K562 (cell line): ENCODE results near the gene RBMS1. TPM values are rescaled to one million over a fixed set of nuclear protein-coding genes. Genes with fewer than 3 reads are reported as not detected.

Source experiments
- ATAC-seq: fragments of 200-7000 bp; cut with Tn5 transposase; 3 replicates; pipeline ENCODE4 v1.9.1; 2020; ENCODE audit warnings: moderate library complexity
- BruUV-seq: library from RNA; stranded (reverse); fragments of 400-500 nt; replicated peaks from 2 replicates; lab custom pipeline; 2021; lab: Mats Ljungman, UMichigan
- CTCF ChIA-PET: fragments of 300-600 bp; formaldehyde crosslinking; extraction: SDS; loops from one replicate; lab custom pipeline; 2021; ENCODE audit warnings: low intra/inter-chr PET ratio; lab: Yijun Ruan, JAX
- POLR2A ChIA-PET: fragments of 300-600, 350-650 bp; sonication (Branson Sonifier 250); formaldehyde crosslinking; extraction: SDS; loops from one replicate; lab custom pipeline; 2021; ENCODE audit warnings: antibody characterized with exemption, inconsistent platforms; lab: Yijun Ruan, JAX
- DNase-seq, 4 experiments: peaks; one replicate each; pipeline versions ENCODE4 v3.0.0 to v3.0.0-alpha.2; 2011 to 2018; ENCODE audit warnings: low spot score in 3 of 4, mixed read lengths in 3 of 4; ENCODE audit errors: extremely low read depth in 1 of 4
- FAIRE-seq: peaks from 2 replicates; lab custom pipeline; 2011; peaks lifted over from hg19 to GRCh38; lab: Jason Lieb, UNC
- H2AFZ ChIP-seq: 2 replicates; pipeline ENCODE4 v1.6.0; 2011; ENCODE audit warnings: low read depth, low read length, control low read depth, inconsistent platforms
- H3K27ac ChIP-seq: fragments of 200-600 bp; 3 replicates; pipeline ENCODE4 v1.8.0; 2011; ENCODE audit warnings: low read depth, mild to moderate bottlenecking, control low read depth, inconsistent platforms, low read length, moderate library complexity, mixed read lengths; ENCODE audit errors: extremely low read depth
- H3K27me3 ChIP-seq, 2 experiments: fragments of 300-600 bp in 1 of 2; 2 replicates in 1 of 2; 3 replicates in 1 of 2; pipeline versions ENCODE4 v1.6.0 to v1.8.0; 2011; ENCODE audit warnings: inconsistent platforms in 2 of 2, low read length in 2 of 2, mild to moderate bottlenecking in 1 of 2, mixed read lengths in 1 of 2, moderate library complexity in 1 of 2; ENCODE audit not compliant: control insufficient read depth in 2 of 2, insufficient read depth in 2 of 2
- H3K36me3 ChIP-seq: fragments of 300-600 bp; 3 replicates; pipeline ENCODE4 v1.8.0; 2011; ENCODE audit warnings: mild to moderate bottlenecking, low read length, inconsistent platforms; ENCODE audit not compliant: control insufficient read depth, insufficient read depth
- H3K4me1 ChIP-seq, 2 experiments: fragments of 200-600 bp in 1 of 2; replicated peaks in 1 of 2; 2 replicates in 1 of 2; 3 replicates in 1 of 2; pipeline versions ENCODE4 v1.5.1 to v1.8.0; 2011; ENCODE audit warnings: inconsistent platforms in 2 of 2, low read length in 2 of 2, mild to moderate bottlenecking in 1 of 2, mixed read lengths in 1 of 2, moderate library complexity in 1 of 2; ENCODE audit not compliant: control insufficient read depth in 2 of 2, insufficient read depth in 2 of 2
- H3K4me2 ChIP-seq: 2 replicates; pipeline ENCODE4 v1.6.1; 2011; ENCODE audit warnings: low read length, control low read depth, inconsistent platforms, mixed read lengths; ENCODE audit not compliant: insufficient read depth
- H3K4me3 ChIP-seq: fragments of 200-600 bp; sonication (generic), shearing (Covaris generic); 2 replicates; pipeline ENCODE4 v1.5.1; 2016; ENCODE audit warnings: control low read depth, inconsistent platforms
- H3K79me2 ChIP-seq: fragments of 200-600 bp; 3 replicates; pipeline ENCODE4 v1.8.0; 2011; ENCODE audit warnings: low read length, inconsistent platforms; ENCODE audit not compliant: control insufficient read depth, insufficient read depth
- H3K9ac ChIP-seq, 2 experiments: 2 replicates each; pipeline versions ENCODE4 v1.6.0 to v1.6.1; 2011; ENCODE audit warnings: low read depth in 2 of 2, low read length in 2 of 2, control low read depth in 1 of 2, inconsistent platforms in 1 of 2, mild to moderate bottlenecking in 1 of 2, mixed read lengths in 1 of 2; ENCODE audit not compliant: insufficient read depth in 1 of 2
- H3K9me1 ChIP-seq: one replicate; pipeline ENCODE4 v1.6.0; 2011; ENCODE audit warnings: inconsistent platforms, mild to moderate bottlenecking, low read length, moderate library complexity; ENCODE audit not compliant: control insufficient read depth, insufficient read depth
- H3K9me3 ChIP-seq: replicated peaks from 2 replicates; pipeline ENCODE4 v1.5.1; 2011; ENCODE audit warnings: low read depth, low read length, inconsistent platforms; ENCODE audit not compliant: control insufficient read depth, insufficient read depth
- H4K20me1 ChIP-seq: replicated peaks from 2 replicates; pipeline ENCODE4 v1.6.1; 2011; ENCODE audit warnings: low read length, inconsistent platforms, mixed read lengths; ENCODE audit not compliant: control insufficient read depth, insufficient read depth
- BRCA1 ChIP-seq, 2 experiments: fragments of 450-650 bp in 1 of 2; sonication (generic) in 1 of 2; formaldehyde crosslinking in 1 of 2; IDR thresholded peaks; 2 replicates each; pipeline versions ENCODE4 v1.5.0 to v1.6.1; 2017 to 2020; ENCODE audit warnings: mild to moderate bottlenecking in 1 of 2, missing genetic modification reagents in 1 of 2
- E2F3 ChIP-seq: fragments of 250-450 bp; sonication (Bioruptor Pico); IDR thresholded peaks from 2 replicates; pipeline ENCODE4 v1.4.0; 2020; ENCODE audit warnings: mild to moderate bottlenecking
- HNRNPL ChIP-seq: fragments of 200-400 bp; formaldehyde crosslinking; IDR thresholded peaks from 2 replicates; pipeline ENCODE4 v1.6.1; 2017; ENCODE audit warnings: low read depth, mild to moderate bottlenecking, low read length
- HOMEZ ChIP-seq: fragments of 250-450 bp; sonication (Bioruptor Pico); IDR thresholded peaks from 2 replicates; pipeline ENCODE4 v1.4.0; 2020; ENCODE audit warnings: mild to moderate bottlenecking, moderate library complexity
- MECOM ChIP-seq: fragments of 250-450 bp; sonication (Bioruptor Pico); IDR thresholded peaks from 2 replicates; pipeline ENCODE4 v1.8.0; 2022; ENCODE audit warnings: inconsistent platforms
- PHF8 ChIP-seq: fragments of 200-600 bp; sonication (generic); IDR thresholded peaks from 2 replicates; pipeline ENCODE4 v1.6.1; 2012; ENCODE audit warnings: mixed run types, mild to moderate bottlenecking, inconsistent platforms, low read length, moderate library complexity, borderline replicate concordance
- SLC30A9 ChIP-seq: fragments of 250-450 bp; sonication (Bioruptor Pico); IDR thresholded peaks from 2 replicates; pipeline ENCODE4 v1.8.0; 2022; ENCODE audit warnings: mild to moderate bottlenecking, moderate library complexity
- TCF15 ChIP-seq: fragments of 250-450 bp; sonication (Bioruptor Pico); IDR thresholded peaks from 2 replicates; pipeline ENCODE4 v1.8.0; 2022; ENCODE audit warnings: moderate library complexity, mild to moderate bottlenecking, inconsistent platforms
- TCF7L2 ChIP-seq: fragments of 150-350 bp; IDR thresholded peaks from 2 replicates; pipeline ENCODE4 v1.6.1; 2016; ENCODE audit warnings: low read depth, mild to moderate bottlenecking, low read length, moderate library complexity
- TEAD4 ChIP-seq, 2 experiments: sonication (generic) in 1 of 2; formaldehyde crosslinking in 1 of 2; IDR thresholded peaks; 2 replicates each; pipeline versions ENCODE4 v1.6.1 to v1.8.0; 2012 to 2022; ENCODE audit warnings: borderline replicate concordance in 1 of 2, inconsistent platforms in 1 of 2, low read length in 1 of 2, mild to moderate bottlenecking in 1 of 2, missing genetic modification reagents in 1 of 2
- TSC22D4 ChIP-seq: fragments of 450-650 bp; IDR thresholded peaks from 2 replicates; pipeline ENCODE4 v1.6.1; 2016; ENCODE audit warnings: missing genetic modification characterization, missing biosample characterization, control low read depth
- ZNF408 ChIP-seq: fragments of 250-450 bp; sonication (Bioruptor Pico); IDR thresholded peaks from 2 replicates; pipeline ENCODE4 v1.4.0; 2020; ENCODE audit warnings: low read depth, mild to moderate bottlenecking, moderate library complexity
- ZNF41 ChIP-seq: fragments of 250-450 bp; sonication (Bioruptor Pico); conservative IDR thresholded peaks from 2 replicates; pipeline ENCODE4 v1.4.0; 2020; ENCODE audit warnings: mild to moderate bottlenecking
- ZNF561 ChIP-seq: fragments of 450-650 bp; formaldehyde crosslinking; conservative IDR thresholded peaks from 2 replicates; pipeline ENCODE4 v1.4.0; 2020; ENCODE audit warnings: mild to moderate bottlenecking, moderate library complexity
- ZNF57 ChIP-seq: fragments of 450-650 bp; formaldehyde crosslinking; IDR thresholded peaks from 2 replicates; pipeline ENCODE4 v1.4.0; 2020; ENCODE audit warnings: mild to moderate bottlenecking, moderate library complexity
- WGBS: fragments of 100-300 bp; shearing (Covaris generic); methylation state at CpG from one replicate; pipeline ENCODE4 v1.1.6; 2016; ENCODE audit warnings: low coverage, mixed read lengths; ENCODE audit not compliant: insufficient coverage; ENCODE audit errors: missing lambda C conversion rate; 5-methylcytosine and 5-hydroxymethylcytosine counted together
- in situ Hi-C: fragments of 300-500 bp; cut with MboI; formaldehyde crosslinking; loops from 4 replicates; pipeline ENCODE4 v1.15.0; 2018; ENCODE audit warnings: inconsistent platforms, mixed read lengths
- intact Hi-C: fragments of 100-400 bp; cut with micrococcal nuclease; formaldehyde crosslinking; loops from 2 replicates; pipeline ENCODE4 v1.14.2; 2022
- polyA plus RNA-seq, 8 experiments: library from polyadenylated mRNA; depleted of rRNA in 4 of 8; stranded (reverse) in 5 of 8; unstranded in 3 of 8; fragments of >200 nt; fragmentation: Nextera tagmentation in 2 of 8; fragmentation: Illumina TruSeq in 1 of 8; extraction: Ambion mirVana in 2 of 8; extraction: Trizol in 1 of 8; gene quantifications; 2 replicates each; pipeline versions ENCODE4 v1.2.1 to v1.2.3, GENCODE V29; 2011 to 2014; ENCODE audit warnings: inconsistent platforms in 1 of 8, missing spikeins in 1 of 8
- total RNA-seq, 7 experiments: library from RNA; depleted of rRNA in 6 of 7; stranded (reverse); fragments of >200 nt in 6 of 7; fragmentation: Illumina TruSeq in 2 of 7; extraction: Trizol in 2 of 7; gene quantifications; 2 replicates each; pipeline versions ENCODE4 v1.2.1 to v1.2.3, GENCODE V29; 2011 to 2021; ENCODE audit warnings: low replicate concordance in 1 of 7

The RBMS1 gene
- total and polyA plus RNA-seq, 9 of the 15 experiments (the other 6 are each of a cell fraction or from before 2014, with no cell fraction given) = 0.04 to 0.31 (median 0.09) TPM; not detected in 6

- Histone ChIP-seq H3K9me3 (no peaks in the 10 kb centered on the region), H3K9ac (no peak overlapping the region), H3K4me2 (no peak overlapping the region), H3K79me2 (no peaks in the 10 kb centered on the region), H3K27me3 (no peaks in the 10 kb centered on the region), H3K27ac (no peak overlapping the region), H4K20me1 (no peaks in the 10 kb centered on the region), H3K9me1 (no peaks in the 10 kb centered on the region), H3K4me1 (no peaks in the 10 kb centered on the region), H3K4me3 (no peak overlapping the region), H3K36me3 (no peaks in the 10 kb centered on the region), H2AFZ (no peak overlapping the region)
- ChIA-PET POLR2A (no interaction called here), CTCF (no interaction called here)
- intact Hi-C loops = no loop called here
- in situ Hi-C loops = no loop called here
- ATAC-seq (no peak), DNase-seq (no peak), FAIRE-seq (no peak)
- no TSS peak for BruUV-seq
- 2% methylated on average over 2 of the region's 2 CpGs for WGBS
- TF ChIP-seq BRCA1 (IDR thresholded peaks at IDR 0.05) = no peak
- TF ChIP-seq BRCA1 (CRISPR knock-in tag; IDR thresholded peaks at IDR 0.05) = no peak
- TF ChIP-seq ZNF57 (CRISPR knock-in tag) = no peak
- TF ChIP-seq TCF15 (CRISPR knock-in tag) = no peak
- TF ChIP-seq ZNF41 (CRISPR knock-in tag) = no peak
- TF ChIP-seq ZNF561 (CRISPR knock-in tag) = no peak
Observed at GRCh38 chr2:160349306-160349705, 144.3 kb downstream of the RBMS1 start.

GRCh38 chr2:160347269-160347863, 146.2 kb downstream of the RBMS1 start:
- no peak overlapping the region for H3K4me2 ChIP-seq
- BruUV-seq = no TSS peak
- TF ChIP-seq HNRNPL (no peak), ZNF408 (CRISPR knock-in tag) (no peak), PHF8 (no peak), MECOM (CRISPR knock-in tag) (no peak), TEAD4 (IDR thresholded peaks at IDR 0.05; ENCODE audit: low read length) (no peak), TEAD4 (CRISPR knock-in tag; IDR thresholded peaks at IDR 0.05; ENCODE audit: borderline replicate concordance) (no peak), E2F3 (CRISPR knock-in tag) (no peak), SLC30A9 (CRISPR knock-in tag) (no peak), TSC22D4 (tag) (no peak), TCF7L2 (no peak), HOMEZ (CRISPR knock-in tag) (no peak)
- TF ChIP-seq, all 486 proteins: peak for 0
- POLR2A ChIA-PET = no interaction called here
- Histone ChIP-seq H3K4me1 (no peaks in the 10 kb centered on the region), H2AFZ (no peak overlapping the region), H3K27me3 (no peaks in the 10 kb centered on the region), H3K9ac (no peak overlapping the region), H3K36me3 (no peaks in the 10 kb centered on the region), H3K9me3 (no peaks in the 10 kb centered on the region), H4K20me1 (no peaks in the 10 kb centered on the region), H3K27ac (no peak overlapping the region), H3K4me3 (no peak overlapping the region), H3K79me2 (no peaks in the 10 kb centered on the region), H3K9me1 (no peaks in the 10 kb centered on the region)
- DNase-seq = no peak
- in situ Hi-C loops (no loop called here), intact Hi-C loops (no loop called here)
- no peak for ATAC-seq
- WGBS = 0% methylated on average over 1 of the region's 1 CpG
- CTCF ChIA-PET = no interaction called here
- no peak for FAIRE-seq
